ENCODE results near the gene GLUD1. TPM values are rescaled to one million over a fixed set of nuclear protein-coding genes. Genes with fewer than 3 reads are reported as not detected.
"Not testable (repeated sequence)": the region's sequence is repeated elsewhere in the genome, so short reads cannot be mapped to it uniquely, and the experiment has no call there.

GLUD1 gene
- total RNA-seq, 2 experiments from 2014 or later: 98.5 to 109 TPM

DNA sequence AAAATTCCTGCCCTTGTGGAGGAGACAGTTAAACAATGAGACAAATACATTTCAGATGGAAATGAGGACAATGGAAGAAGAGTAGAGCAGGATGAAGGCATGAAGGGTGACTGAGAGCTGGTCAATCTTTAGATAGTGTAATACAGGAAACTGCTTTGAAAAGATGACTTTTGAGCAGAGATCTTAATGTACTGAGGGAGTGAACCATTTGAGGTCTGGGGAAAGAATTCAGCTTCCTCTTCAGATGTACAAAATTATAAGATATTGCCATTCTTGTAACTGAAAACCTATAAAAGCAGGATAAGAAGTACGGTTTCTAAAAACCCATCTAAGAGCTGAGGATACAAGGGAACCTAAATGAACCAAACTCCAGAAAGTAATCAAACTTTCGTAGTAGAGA, 39.3 kb upstream of the GLUD1 start:
- H3K4me3 ChIP-seq (ENCODE audit: low read depth, low read length, poor library complexity, severe bottlenecking); H3K4me2 ChIP-seq (ENCODE audit: low read length); H3K27ac ChIP-seq (ENCODE audit: low read depth, low read length, poor library complexity, severe bottlenecking); H2AFZ ChIP-seq (ENCODE audit: low read length); H3K4me1 ChIP-seq (ENCODE audit: insufficient read depth, low read length, poor library complexity, severe bottlenecking); H3K9me2 ChIP-seq (ENCODE audit: insufficient read depth, low read length); H3K9me3 ChIP-seq (ENCODE audit: low read length); intact Hi-C loops (cut with micrococcal nuclease; ENCODE audit: unreplicated experiment); H3K36me3 ChIP-seq (ENCODE audit: insufficient read depth, low read length); DNase-seq (ENCODE audit: low spot score); CTCF ChIA-PET (ENCODE audit: unreplicated experiment); H3K79me2 ChIP-seq (ENCODE audit: insufficient read depth, low read depth, low read length); H4K20me1 ChIP-seq (ENCODE audit: insufficient read depth, low read length); BruUV-seq (replicated peaks): not testable (repeated sequence)
- POLR2A ChIA-PET: interaction anchor here (0.6 kb wide), 1 partner anchor 77 kb away, joined by 3 read pairs; no protein-coding TSS in a partner anchor

DNA sequence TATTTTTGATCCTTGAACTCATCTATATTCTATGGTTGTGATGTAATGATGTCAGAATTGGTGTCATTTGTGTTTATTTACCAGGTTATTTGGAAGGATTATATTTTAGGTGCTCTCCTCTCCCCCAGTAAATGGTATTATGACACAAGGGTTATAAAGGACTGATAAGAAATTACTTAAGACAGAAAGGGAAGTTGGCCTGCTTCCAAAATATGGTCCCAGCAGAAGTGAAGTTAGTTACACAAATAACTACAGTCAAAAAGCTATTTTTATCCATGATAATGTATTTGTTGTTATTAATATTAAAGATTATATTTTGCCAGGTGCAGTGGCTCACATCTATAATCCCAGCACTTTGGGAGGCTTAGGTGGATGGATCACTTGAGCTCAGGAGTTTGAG, 37.5 kb upstream of the GLUD1 start:
- H3K4me2 ChIP-seq (ENCODE audit: low read length); H3K9me3 ChIP-seq (ENCODE audit: low read length); H4K20me1 ChIP-seq (ENCODE audit: insufficient read depth, low read length); intact Hi-C loops (cut with micrococcal nuclease; ENCODE audit: unreplicated experiment); CTCF ChIA-PET (ENCODE audit: unreplicated experiment); H3K79me2 ChIP-seq (ENCODE audit: insufficient read depth, low read depth, low read length); DNase-seq (ENCODE audit: low spot score); H3K36me3 ChIP-seq (ENCODE audit: insufficient read depth, low read length); BruUV-seq (replicated peaks); H3K4me3 ChIP-seq (ENCODE audit: low read depth, low read length, poor library complexity, severe bottlenecking); H2AFZ ChIP-seq (ENCODE audit: low read length); H3K27ac ChIP-seq (ENCODE audit: low read depth, low read length, poor library complexity, severe bottlenecking); H3K9me2 ChIP-seq (ENCODE audit: insufficient read depth, low read length); H3K4me1 ChIP-seq (ENCODE audit: insufficient read depth, low read length, poor library complexity, severe bottlenecking): not testable (repeated sequence)
- POLR2A ChIA-PET: interaction anchor here (0.6 kb wide), 1 partner anchor 184 kb away, joined by 3 read pairs; no protein-coding TSS in a partner anchor

DNA sequence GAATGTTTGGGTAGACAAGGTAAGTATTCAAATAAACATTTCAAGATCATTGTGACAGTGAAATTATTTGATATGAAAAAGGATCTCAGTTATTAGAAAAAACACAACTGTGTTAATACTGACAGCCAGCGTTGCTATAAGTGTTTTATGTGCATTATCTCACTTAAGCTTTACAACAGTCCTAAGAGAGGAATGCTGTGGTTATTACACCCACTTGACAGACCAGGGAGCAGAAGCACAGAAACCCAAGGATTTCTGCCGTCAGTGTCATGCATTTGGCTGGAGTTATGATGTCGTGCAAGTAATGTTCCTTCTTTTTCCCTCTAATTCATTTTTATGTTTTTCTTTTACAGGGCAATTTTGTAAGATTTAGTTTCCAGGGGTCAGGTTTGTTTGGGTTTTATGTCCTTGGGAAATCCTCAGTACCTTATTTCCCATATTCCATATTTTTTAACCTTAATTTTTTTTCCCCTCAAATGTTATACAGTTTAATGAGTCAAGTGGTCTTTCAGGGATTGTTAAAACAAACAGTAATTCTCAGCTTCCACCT, 33.0 kb upstream of the GLUD1 start:
- H3K27ac ChIP-seq (ENCODE audit: low read depth, low read length, poor library complexity, severe bottlenecking); H4K20me1 ChIP-seq (ENCODE audit: insufficient read depth, low read length); DNase-seq (ENCODE audit: low spot score); CTCF ChIA-PET (ENCODE audit: unreplicated experiment); H3K4me1 ChIP-seq (ENCODE audit: insufficient read depth, low read length, poor library complexity, severe bottlenecking); H3K4me3 ChIP-seq (ENCODE audit: low read depth, low read length, poor library complexity, severe bottlenecking); H3K79me2 ChIP-seq (ENCODE audit: insufficient read depth, low read depth, low read length); H3K4me2 ChIP-seq (ENCODE audit: low read length); H3K36me3 ChIP-seq (ENCODE audit: insufficient read depth, low read length); H2AFZ ChIP-seq (ENCODE audit: low read length); POLR2A ChIA-PET; H3K9me2 ChIP-seq (ENCODE audit: insufficient read depth, low read length); intact Hi-C loops (cut with micrococcal nuclease; ENCODE audit: unreplicated experiment); BruUV-seq (replicated peaks); H3K9me3 ChIP-seq (ENCODE audit: low read length): not testable (repeated sequence)

DNA sequence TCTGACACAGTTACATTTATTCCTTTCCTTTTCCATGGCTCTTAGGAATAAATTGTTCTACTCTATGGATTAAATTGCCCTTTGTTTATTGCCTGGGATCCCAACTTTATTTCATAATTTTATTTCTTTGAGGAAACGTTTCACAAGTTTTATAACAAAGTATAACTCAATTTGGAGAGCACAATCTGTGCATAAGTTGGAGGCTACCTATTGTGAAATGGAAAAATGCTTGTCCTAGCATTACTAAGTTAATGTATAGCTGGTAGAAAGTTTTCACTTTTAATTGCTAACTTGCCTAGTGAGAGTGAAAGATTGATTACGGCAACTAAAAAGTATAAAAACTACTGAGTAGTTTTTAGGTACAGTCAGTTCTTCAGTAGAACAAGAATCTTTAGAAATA, 32.4 kb upstream of the GLUD1 start:
- BruUV-seq (replicated peaks); H2AFZ ChIP-seq (ENCODE audit: low read length); H3K9me2 ChIP-seq (ENCODE audit: insufficient read depth, low read length); H3K36me3 ChIP-seq (ENCODE audit: insufficient read depth, low read length); H4K20me1 ChIP-seq (ENCODE audit: insufficient read depth, low read length); H3K27ac ChIP-seq (ENCODE audit: low read depth, low read length, poor library complexity, severe bottlenecking); H3K4me1 ChIP-seq (ENCODE audit: insufficient read depth, low read length, poor library complexity, severe bottlenecking); CTCF ChIA-PET (ENCODE audit: unreplicated experiment); DNase-seq (ENCODE audit: low spot score); POLR2A ChIA-PET; intact Hi-C loops (cut with micrococcal nuclease; ENCODE audit: unreplicated experiment); H3K79me2 ChIP-seq (ENCODE audit: insufficient read depth, low read depth, low read length); H3K9me3 ChIP-seq (ENCODE audit: low read length); H3K4me2 ChIP-seq (ENCODE audit: low read length); H3K4me3 ChIP-seq (ENCODE audit: low read depth, low read length, poor library complexity, severe bottlenecking): not testable (repeated sequence)

DNA sequence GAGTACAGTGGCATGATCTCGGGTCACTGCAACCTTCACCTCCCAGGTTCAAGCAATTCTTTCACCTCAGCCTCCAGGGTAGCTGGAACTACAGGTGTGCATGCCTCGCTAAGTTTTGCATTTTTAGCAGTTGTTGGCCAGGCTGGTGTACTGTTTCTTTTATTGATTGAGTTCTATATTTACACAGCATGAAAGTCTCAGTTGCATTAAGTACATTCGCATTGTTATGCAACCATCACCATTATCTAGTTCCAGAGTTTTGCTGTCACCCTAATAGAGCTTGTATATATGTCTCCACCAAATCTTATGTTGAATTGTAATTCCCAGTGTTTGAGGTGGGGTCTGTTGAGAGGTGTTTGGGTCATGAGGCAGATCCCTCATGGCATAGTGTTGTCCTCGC, 28.7 kb upstream of the GLUD1 start:
- CTCF ChIA-PET (ENCODE audit: unreplicated experiment); DNase-seq (ENCODE audit: low spot score); H3K27ac ChIP-seq (ENCODE audit: low read depth, low read length, poor library complexity, severe bottlenecking); H3K4me1 ChIP-seq (ENCODE audit: insufficient read depth, low read length, poor library complexity, severe bottlenecking); H3K79me2 ChIP-seq (ENCODE audit: insufficient read depth, low read depth, low read length); H3K36me3 ChIP-seq (ENCODE audit: insufficient read depth, low read length); H2AFZ ChIP-seq (ENCODE audit: low read length); H3K4me2 ChIP-seq (ENCODE audit: low read length); POLR2A ChIA-PET; BruUV-seq (replicated peaks); H3K9me3 ChIP-seq (ENCODE audit: low read length); H3K9me2 ChIP-seq (ENCODE audit: insufficient read depth, low read length); H4K20me1 ChIP-seq (ENCODE audit: insufficient read depth, low read length); intact Hi-C loops (cut with micrococcal nuclease; ENCODE audit: unreplicated experiment); H3K4me3 ChIP-seq (ENCODE audit: low read depth, low read length, poor library complexity, severe bottlenecking): not testable (repeated sequence)

DNA sequence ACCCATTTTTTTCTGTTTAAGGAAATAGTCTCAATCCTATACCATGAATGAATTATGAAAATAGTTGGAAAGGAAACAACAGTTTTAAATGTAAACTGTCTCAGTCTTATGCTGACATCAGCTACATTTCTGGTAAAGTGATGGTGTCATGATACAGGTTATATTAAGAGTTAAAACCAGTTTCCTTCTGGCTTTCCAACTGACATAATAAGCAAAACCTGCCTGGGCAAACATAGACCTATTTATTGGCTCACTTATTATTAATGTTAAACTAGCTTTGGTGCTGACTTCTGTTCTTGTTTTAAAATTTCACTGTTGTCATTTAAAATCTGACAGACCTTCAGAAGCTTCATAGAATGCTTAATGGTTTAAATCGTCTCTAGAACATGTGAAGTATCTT, 24.4 kb upstream of the GLUD1 start:
- POLR2A ChIA-PET; CTCF ChIA-PET (ENCODE audit: unreplicated experiment): not testable (repeated sequence)

DNA sequence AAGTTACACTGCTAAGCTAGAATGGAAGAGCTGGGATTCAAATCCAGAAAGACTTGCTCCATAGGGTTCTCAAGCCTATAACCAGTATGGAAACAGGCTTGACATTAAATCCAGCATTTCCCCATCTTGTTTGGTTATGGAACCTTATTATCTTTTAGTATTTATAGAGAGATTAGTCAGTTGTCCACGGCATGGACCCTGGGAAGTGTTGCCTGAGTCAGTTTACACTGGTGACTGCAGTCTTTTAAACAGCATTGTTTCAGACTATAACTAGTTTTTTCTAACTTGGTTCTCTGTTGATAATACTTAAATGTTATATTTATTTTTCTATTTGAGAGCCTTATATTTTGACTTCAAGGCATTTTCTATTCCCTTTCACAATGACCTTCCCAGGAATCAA, 23.5 kb upstream of the GLUD1 start:
- BruUV-seq (replicated peaks); H2AFZ ChIP-seq (ENCODE audit: low read length); H4K20me1 ChIP-seq (ENCODE audit: insufficient read depth, low read length); POLR2A ChIA-PET; intact Hi-C loops (cut with micrococcal nuclease; ENCODE audit: unreplicated experiment); H3K9me3 ChIP-seq (ENCODE audit: low read length); DNase-seq (ENCODE audit: low spot score); H3K4me2 ChIP-seq (ENCODE audit: low read length); CTCF ChIA-PET (ENCODE audit: unreplicated experiment); H3K4me1 ChIP-seq (ENCODE audit: insufficient read depth, low read length, poor library complexity, severe bottlenecking); H3K27ac ChIP-seq (ENCODE audit: low read depth, low read length, poor library complexity, severe bottlenecking); H3K79me2 ChIP-seq (ENCODE audit: insufficient read depth, low read depth, low read length); H3K4me3 ChIP-seq (ENCODE audit: low read depth, low read length, poor library complexity, severe bottlenecking); H3K36me3 ChIP-seq (ENCODE audit: insufficient read depth, low read length); H3K9me2 ChIP-seq (ENCODE audit: insufficient read depth, low read length): not testable (repeated sequence)

More for the DNA sequence above, 24.4 kb upstream of the GLUD1 start:
- H3K4me3 ChIP-seq (ENCODE audit: low read depth, low read length, poor library complexity, severe bottlenecking); DNase-seq (ENCODE audit: low spot score); H3K9me3 ChIP-seq (ENCODE audit: low read length); H4K20me1 ChIP-seq (ENCODE audit: insufficient read depth, low read length); H2AFZ ChIP-seq (ENCODE audit: low read length); H3K36me3 ChIP-seq (ENCODE audit: insufficient read depth, low read length); BruUV-seq (replicated peaks); intact Hi-C loops (cut with micrococcal nuclease; ENCODE audit: unreplicated experiment); H3K79me2 ChIP-seq (ENCODE audit: insufficient read depth, low read depth, low read length); H3K27ac ChIP-seq (ENCODE audit: low read depth, low read length, poor library complexity, severe bottlenecking); H3K4me2 ChIP-seq (ENCODE audit: low read length); H3K9me2 ChIP-seq (ENCODE audit: insufficient read depth, low read length); H3K4me1 ChIP-seq (ENCODE audit: insufficient read depth, low read length, poor library complexity, severe bottlenecking): not testable (repeated sequence)
